Smooth muscle cell (in vitro differentiated cells): ENCODE data around the gene DNASE2B. TPM values are rescaled to one million over a fixed set of nuclear protein-coding genes. Genes with fewer than 3 reads are reported as not detected.
A peak's percentile ranks its signal among the peaks of the same experiment; 100 is the strongest.

Experiments
- DNase-seq: peaks from one replicate; lab custom pipeline; 2025; ENCODE audit not compliant: unreplicated experiment; lab: John Stamatoyannopoulos, UW
- H2AFZ ChIP-seq: fragments of 200-600 bp; sonication (generic); 2 replicates; pipeline ENCODE4 v1.6.0; 2016; ENCODE audit warnings: antibody characterized with exemption, low read depth, mild to moderate bottlenecking
- H3F3A ChIP-seq: fragments of 200-600 bp; sonication (generic); 2 replicates; pipeline ENCODE4 v1.6.0; 2017; ENCODE audit warnings: antibody characterized with exemption, low read depth
- H3K27ac ChIP-seq: fragments of 200-600 bp; sonication (generic); 2 replicates; pipeline ENCODE4 v1.5.1; 2016; ENCODE audit warnings: low read depth, mild to moderate bottlenecking
- H3K27me3 ChIP-seq: fragments of 200-600 bp; sonication (generic); 2 replicates; pipeline ENCODE4 v1.6.1; 2016; ENCODE audit warnings: low read depth, mild to moderate bottlenecking
- H3K36me3 ChIP-seq: fragments of 200-600 bp; sonication (generic); 2 replicates; pipeline ENCODE4 v1.5.1; 2016; ENCODE audit warnings: low read depth
- H3K4me1 ChIP-seq: fragments of 200-600 bp; sonication (generic); 2 replicates; pipeline ENCODE4 v1.5.1; 2016; ENCODE audit warnings: low read depth
- H3K4me2 ChIP-seq: fragments of 200-600 bp; sonication (generic); 2 replicates; pipeline ENCODE4 v1.6.0; 2016; ENCODE audit warnings: mild to moderate bottlenecking
- H3K4me3 ChIP-seq: fragments of 200-600 bp; sonication (generic); 2 replicates; pipeline ENCODE4 v1.5.1; 2016; ENCODE audit warnings: mild to moderate bottlenecking
- H3K79me2 ChIP-seq: fragments of 200-600 bp; sonication (generic); 2 replicates; pipeline ENCODE4 v1.6.0; 2016; ENCODE audit warnings: low read depth, mild to moderate bottlenecking
- H3K9ac ChIP-seq: fragments of 200-600 bp; sonication (generic); 2 replicates; pipeline ENCODE4 v1.6.0; 2016; ENCODE audit warnings: low read depth
- H3K9me3 ChIP-seq: fragments of 200-600 bp; sonication (generic); replicated peaks from 2 replicates; pipeline ENCODE4 v1.5.1; 2016; ENCODE audit warnings: low read depth
- H4K20me1 ChIP-seq: fragments of 200-600 bp; sonication (generic); 2 replicates; pipeline ENCODE4 v1.6.0; 2016; ENCODE audit warnings: low read depth
- WGBS: methylation state at CpG from one replicate; pipeline ENCODE4 v1.1.7; 2016; ENCODE audit warnings: low lambda C conversion rate; 5-methylcytosine and 5-hydroxymethylcytosine counted together
- polyA plus RNA-seq: library from polyadenylated mRNA; unstranded; fragments of >200 nt; fragmentation: Nextera tagmentation; extraction: Ambion mirVana; gene quantifications from 2 replicates; pipeline ENCODE4 v1.2.1, GENCODE V29; 2016
- total RNA-seq: library from RNA; depleted of rRNA; stranded (reverse); fragments of >200 nt; gene quantifications from 2 replicates; pipeline ENCODE4 v1.2.3, GENCODE V29; 2014
- TF ChIP-seq, protein P1 (sequence below): fragments of 200-600 bp; sonication (generic); IDR thresholded peaks from 2 replicates; pipeline ENCODE4 v1.5.1; 2017; ENCODE audit warnings: borderline replicate concordance, mild to moderate bottlenecking, antibody characterized with exemption; ENCODE audit not compliant: insufficient read depth, poor library complexity, severe bottlenecking

DNASE2B gene
- total and polyA plus RNA-seq, 2 experiments from 2014 or later, result not detected

DNA sequence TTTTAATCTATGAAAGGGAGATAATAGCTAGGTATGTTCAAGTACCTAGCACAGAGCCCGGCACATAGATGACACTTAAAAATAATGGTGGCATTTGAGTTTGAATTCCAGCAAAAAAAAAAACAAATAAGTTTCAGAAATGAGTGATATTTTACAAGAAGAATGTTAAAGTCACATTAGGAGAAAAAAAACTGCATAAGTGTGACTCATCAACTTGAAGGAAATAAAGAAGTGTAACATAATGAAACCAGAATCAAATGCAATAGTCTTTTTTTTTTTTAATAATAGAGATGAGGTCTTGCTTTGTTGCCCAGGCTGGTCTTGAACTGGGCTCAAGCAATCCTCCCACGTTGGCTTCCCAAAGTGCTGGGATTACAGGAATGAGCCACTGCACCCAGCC is 17.1 kb downstream of the DNASE2B start:
- H3F3A ChIP-seq, result no peaks in the 10 kb centered on the region
- H3K4me1 ChIP-seq, result no peaks in the 10 kb centered on the region
- H3K36me3 ChIP-seq, result no peaks in the 10 kb centered on the region
- H3K27me3 ChIP-seq, result no peaks in the 10 kb centered on the region
- no peaks in the 10 kb centered on the region for H3K9me3 ChIP-seq
- no peak overlapping the region for H3K4me2 ChIP-seq
- H3K4me3 ChIP-seq, result no peak overlapping the region
- no peak for DNase-seq
- H3K79me2 ChIP-seq, result no peaks in the 10 kb centered on the region
- H2AFZ ChIP-seq, result peak overlapping the region; percentile 11
- no peak overlapping the region for H3K27ac ChIP-seq
- no peaks in the 10 kb centered on the region for H4K20me1 ChIP-seq
- TF ChIP-seq, protein P1, sequence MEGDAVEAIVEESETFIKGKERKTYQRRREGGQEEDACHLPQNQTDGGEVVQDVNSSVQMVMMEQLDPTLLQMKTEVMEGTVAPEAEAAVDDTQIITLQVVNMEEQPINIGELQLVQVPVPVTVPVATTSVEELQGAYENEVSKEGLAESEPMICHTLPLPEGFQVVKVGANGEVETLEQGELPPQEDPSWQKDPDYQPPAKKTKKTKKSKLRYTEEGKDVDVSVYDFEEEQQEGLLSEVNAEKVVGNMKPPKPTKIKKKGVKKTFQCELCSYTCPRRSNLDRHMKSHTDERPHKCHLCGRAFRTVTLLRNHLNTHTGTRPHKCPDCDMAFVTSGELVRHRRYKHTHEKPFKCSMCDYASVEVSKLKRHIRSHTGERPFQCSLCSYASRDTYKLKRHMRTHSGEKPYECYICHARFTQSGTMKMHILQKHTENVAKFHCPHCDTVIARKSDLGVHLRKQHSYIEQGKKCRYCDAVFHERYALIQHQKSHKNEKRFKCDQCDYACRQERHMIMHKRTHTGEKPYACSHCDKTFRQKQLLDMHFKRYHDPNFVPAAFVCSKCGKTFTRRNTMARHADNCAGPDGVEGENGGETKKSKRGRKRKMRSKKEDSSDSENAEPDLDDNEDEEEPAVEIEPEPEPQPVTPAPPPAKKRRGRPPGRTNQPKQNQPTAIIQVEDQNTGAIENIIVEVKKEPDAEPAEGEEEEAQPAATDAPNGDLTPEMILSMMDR, result no peak
- no peak overlapping the region for H3K9ac ChIP-seq
- WGBS, result 87% methylated on average over 2 of the region's 2 CpGs

DNA sequence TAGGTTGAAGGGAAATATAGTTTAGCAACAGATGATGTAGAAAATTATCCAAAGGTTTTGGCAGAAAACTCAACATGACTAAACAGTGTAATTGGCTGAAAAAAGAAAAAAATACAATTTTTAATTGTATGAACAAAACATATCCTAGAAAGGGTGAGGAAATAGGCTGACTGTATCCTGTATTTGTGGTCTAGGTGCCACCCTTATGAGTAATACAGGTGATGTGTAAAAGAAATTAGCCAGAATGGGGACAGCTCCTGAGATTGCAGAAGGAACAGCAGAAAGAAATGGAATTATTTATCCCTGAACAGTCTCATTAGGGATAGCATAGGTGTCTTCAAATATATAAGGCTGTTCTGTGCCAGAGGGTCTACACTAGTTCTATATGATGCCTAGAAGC is 24.6 kb downstream of the DNASE2B start:
- Histone ChIP-seq H3K9ac (no peak overlapping the region), H3K4me1 (no peaks in the 10 kb centered on the region), H3K4me2 (no peak overlapping the region), H3K36me3 (no peaks in the 10 kb centered on the region), H3K27ac (no peak overlapping the region), H3K4me3 (no peak overlapping the region), H3K9me3 (no peaks in the 10 kb centered on the region), H3K79me2 (no peaks in the 10 kb centered on the region), H2AFZ (no peak overlapping the region), H3F3A (no peaks in the 10 kb centered on the region), H3K27me3 (no peaks in the 10 kb centered on the region), H4K20me1 (no peaks in the 10 kb centered on the region)
- DNase-seq, result no peak
- TF ChIP-seq, protein P1, result no peak

DNA sequence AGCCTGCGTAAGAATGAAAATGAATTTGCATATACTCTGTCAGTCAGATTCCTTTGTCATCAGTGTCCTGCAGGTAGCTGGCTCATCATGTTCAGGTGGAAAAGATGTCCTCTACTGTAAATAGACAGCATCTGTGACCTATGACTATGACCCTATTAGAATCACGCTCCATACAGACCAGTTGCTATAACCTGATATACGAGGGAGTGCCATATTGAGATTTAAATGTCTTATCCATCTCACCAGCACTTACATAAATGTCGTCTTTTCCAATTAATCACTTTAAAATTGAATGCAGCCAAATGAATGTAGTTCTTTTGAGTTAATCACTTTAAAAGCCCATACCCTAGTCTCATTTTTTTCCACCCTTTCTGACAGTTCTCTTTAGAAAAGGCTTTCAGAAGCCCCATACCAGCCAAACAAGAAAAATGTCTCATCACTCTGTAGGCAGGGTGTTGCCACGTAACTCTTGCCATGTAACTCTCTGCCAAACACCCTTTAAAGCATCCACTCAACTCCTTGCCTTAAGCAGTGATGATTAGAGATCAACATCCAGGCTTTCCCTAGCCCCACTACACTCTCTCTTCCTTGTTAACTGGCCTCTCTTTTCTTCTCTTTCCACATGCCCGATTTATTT is 26.3 kb downstream of the DNASE2B start:
- H3K27ac ChIP-seq, result no peak overlapping the region
- H3K36me3 ChIP-seq, result no peaks in the 10 kb centered on the region
- no peaks in the 10 kb centered on the region for H3K9me3 ChIP-seq
- TF ChIP-seq, protein P1, result no peak
- H3K79me2 ChIP-seq, result no peaks in the 10 kb centered on the region
- H3K27me3 ChIP-seq, result no peaks in the 10 kb centered on the region
- no peak overlapping the region for H3K9ac ChIP-seq
- H4K20me1 ChIP-seq, result no peaks in the 10 kb centered on the region
- H3K4me1 ChIP-seq, result no peaks in the 10 kb centered on the region
- peak overlapping the region; percentile 26 for H2AFZ ChIP-seq
- no peak overlapping the region for H3K4me2 ChIP-seq
- no peak for DNase-seq
- 88% methylated on average over 6 of the region's 6 CpGs for WGBS
- no peak overlapping the region for H3K4me3 ChIP-seq
- H3F3A ChIP-seq, result no peaks in the 10 kb centered on the region

DNA sequence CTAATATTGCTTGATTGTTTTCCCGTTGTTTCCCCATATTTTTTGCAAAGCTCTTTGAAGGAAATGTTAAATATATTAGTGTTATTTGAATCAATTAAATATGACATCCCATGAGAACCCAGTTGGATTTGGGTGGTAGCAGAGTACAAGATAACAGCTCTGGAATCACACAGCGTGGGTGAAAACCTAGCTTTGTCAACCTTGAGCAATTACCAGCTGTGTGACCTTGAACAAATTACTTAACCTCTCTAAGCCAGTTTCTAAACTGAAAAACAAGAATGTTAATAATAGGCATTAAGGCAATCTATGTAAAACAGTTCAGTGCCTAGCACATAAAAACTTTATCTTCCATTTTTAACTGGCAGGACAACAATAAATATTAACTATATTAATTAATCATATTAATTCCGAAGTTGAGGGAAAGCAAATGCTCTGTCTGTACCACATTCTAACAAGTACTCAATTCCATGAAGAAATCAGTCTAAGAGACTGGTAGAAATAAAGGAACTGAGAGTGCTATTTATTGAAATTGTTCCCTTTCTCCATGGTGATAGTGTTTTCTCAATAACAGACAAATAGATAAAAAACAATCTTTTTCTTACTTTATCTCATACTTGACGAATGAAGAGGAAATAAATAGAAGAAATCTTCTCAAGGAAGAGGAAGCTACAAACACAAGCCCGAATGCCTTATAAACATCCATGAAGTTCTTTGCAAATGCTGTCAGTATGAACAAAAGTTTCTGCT is 27.0 kb downstream of the DNASE2B start:
- no peak overlapping the region for H3K4me2 ChIP-seq
- TF ChIP-seq, protein P1, result no peak
- 72% methylated on average over 5 of the region's 5 CpGs for WGBS
- H3K36me3 ChIP-seq, result no peaks in the 10 kb centered on the region
- H3K27ac ChIP-seq, result no peak overlapping the region
- no peaks in the 10 kb centered on the region for H3K27me3 ChIP-seq
- H3K9ac ChIP-seq, result no peak overlapping the region
- no peaks in the 10 kb centered on the region for H3K9me3 ChIP-seq
- H3F3A ChIP-seq, result no peaks in the 10 kb centered on the region
- H3K79me2 ChIP-seq, result no peaks in the 10 kb centered on the region
- no peaks in the 10 kb centered on the region for H4K20me1 ChIP-seq
- no peak for DNase-seq
- no peaks in the 10 kb centered on the region for H3K4me1 ChIP-seq
- peak overlapping the region; percentile 26 for H2AFZ ChIP-seq
- H3K4me3 ChIP-seq, result no peak overlapping the region
